HL-60 (cell line): ENCODE measurements around the gene NCOA3.

Source experiments
- DNase-seq, 2 experiments: peaks; one replicate each; pipeline ENCODE4 v3.0.0-alpha.2; 2010 to 2020; ENCODE audit warnings: low read depth in 1 of 2, low spot score in 1 of 2
- H3K27ac ChIP-seq: fragments of 250-450 bp; sonication (Bioruptor Pico); replicated peaks from 2 replicates; pipeline ENCODE4 v1.5.1; 2020; ENCODE audit warnings: mild to moderate bottlenecking, moderate library complexity
- H3K27me3 ChIP-seq: fragments of 250-450 bp; sonication (Bioruptor Pico); 2 replicates; pipeline ENCODE4 v1.5.1; 2021; ENCODE audit warnings: mild to moderate bottlenecking, moderate library complexity; ENCODE audit not compliant: insufficient read depth, poor library complexity, severe bottlenecking
- H3K4me3 ChIP-seq: replicated peaks from 2 replicates; pipeline ENCODE4 v1.5.1; 2011; ENCODE audit warnings: mild to moderate bottlenecking, control low read depth, low read length; ENCODE audit not compliant: insufficient read depth
- GABPA ChIP-seq: IDR thresholded peaks from 2 replicates; pipeline ENCODE4 v1.6.1; 2012; ENCODE audit warnings: low read depth
- POLR2AphosphoS5 ChIP-seq: IDR thresholded peaks from 2 replicates; pipeline ENCODE4 v1.6.1; 2012; ENCODE audit warnings: low read depth
- SPI1 ChIP-seq: IDR thresholded peaks from 2 replicates; pipeline ENCODE4 v1.6.1; 2012; ENCODE audit warnings: low read depth, mild to moderate bottlenecking, borderline replicate concordance
- TF ChIP-seq, protein P1 (sequence below): IDR thresholded peaks from one replicate; pipeline ENCODE4 v1.5.1; 2011; ENCODE audit warnings: low read length, control low read depth, inconsistent platforms; ENCODE audit not compliant: insufficient read depth
- TF ChIP-seq, protein P2 (sequence below): IDR thresholded peaks from 2 replicates; pipeline ENCODE4 v1.6.1; 2012; ENCODE audit warnings: low read depth; ENCODE audit not compliant: insufficient replicate concordance

The NCOA3 gene

DNA sequence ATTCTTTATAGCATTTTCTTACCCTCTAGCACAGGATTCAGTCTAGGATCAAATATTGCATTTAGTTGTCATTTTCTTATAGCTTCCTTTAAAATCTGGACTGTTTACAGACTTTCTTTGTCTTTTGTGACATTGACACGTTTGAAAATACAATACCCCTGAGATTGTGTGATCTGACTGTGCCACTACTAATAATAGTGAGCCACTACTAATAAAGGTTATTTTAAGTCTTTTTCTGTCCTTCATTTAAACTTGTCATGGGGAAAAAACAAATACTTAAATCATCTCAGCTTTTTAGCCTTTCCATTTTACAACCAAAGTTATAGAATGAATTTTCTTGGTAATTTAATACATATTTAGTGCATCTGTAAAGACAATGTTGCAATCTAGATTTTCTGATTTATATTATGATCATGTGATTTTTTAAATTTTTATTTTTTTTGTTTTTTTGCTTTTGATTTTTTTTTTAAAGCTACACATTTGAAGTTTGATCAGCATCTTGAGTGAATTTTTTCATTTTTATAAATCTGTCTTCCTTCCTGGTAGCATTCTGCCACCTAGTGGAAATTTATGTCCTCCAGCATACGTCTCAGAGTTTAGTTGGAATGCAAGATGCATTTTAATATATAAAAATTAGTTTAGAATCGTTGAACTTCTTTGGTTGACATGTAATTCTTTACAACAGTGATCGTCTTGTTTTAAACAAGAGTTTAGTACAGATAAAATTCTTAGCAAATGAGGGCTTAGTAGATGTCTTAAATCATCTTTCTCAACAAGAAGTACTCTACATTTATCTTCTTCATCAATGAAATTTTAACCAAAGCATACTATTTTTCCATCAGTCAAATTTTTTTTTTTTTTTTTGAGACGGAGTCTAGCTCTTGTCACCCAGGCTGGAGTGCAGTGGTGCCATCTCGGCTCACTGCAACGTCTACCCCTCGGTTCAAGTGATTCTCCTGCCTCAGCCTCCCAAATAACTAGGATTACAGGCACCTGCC, 119.4 kb downstream of the NCOA3 start:
- no peak overlapping the region for H3K27ac ChIP-seq
- H3K4me3 ChIP-seq: no peak overlapping the region
- TF ChIP-seq, protein P1, sequence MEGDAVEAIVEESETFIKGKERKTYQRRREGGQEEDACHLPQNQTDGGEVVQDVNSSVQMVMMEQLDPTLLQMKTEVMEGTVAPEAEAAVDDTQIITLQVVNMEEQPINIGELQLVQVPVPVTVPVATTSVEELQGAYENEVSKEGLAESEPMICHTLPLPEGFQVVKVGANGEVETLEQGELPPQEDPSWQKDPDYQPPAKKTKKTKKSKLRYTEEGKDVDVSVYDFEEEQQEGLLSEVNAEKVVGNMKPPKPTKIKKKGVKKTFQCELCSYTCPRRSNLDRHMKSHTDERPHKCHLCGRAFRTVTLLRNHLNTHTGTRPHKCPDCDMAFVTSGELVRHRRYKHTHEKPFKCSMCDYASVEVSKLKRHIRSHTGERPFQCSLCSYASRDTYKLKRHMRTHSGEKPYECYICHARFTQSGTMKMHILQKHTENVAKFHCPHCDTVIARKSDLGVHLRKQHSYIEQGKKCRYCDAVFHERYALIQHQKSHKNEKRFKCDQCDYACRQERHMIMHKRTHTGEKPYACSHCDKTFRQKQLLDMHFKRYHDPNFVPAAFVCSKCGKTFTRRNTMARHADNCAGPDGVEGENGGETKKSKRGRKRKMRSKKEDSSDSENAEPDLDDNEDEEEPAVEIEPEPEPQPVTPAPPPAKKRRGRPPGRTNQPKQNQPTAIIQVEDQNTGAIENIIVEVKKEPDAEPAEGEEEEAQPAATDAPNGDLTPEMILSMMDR: peak; percentile 61
- no peak for TF ChIP-seq GABPA
- peak; percentile 7 to 30 for DNase-seq
- H3K27me3 ChIP-seq: no peaks in the 10 kb centered on the region

DNA sequence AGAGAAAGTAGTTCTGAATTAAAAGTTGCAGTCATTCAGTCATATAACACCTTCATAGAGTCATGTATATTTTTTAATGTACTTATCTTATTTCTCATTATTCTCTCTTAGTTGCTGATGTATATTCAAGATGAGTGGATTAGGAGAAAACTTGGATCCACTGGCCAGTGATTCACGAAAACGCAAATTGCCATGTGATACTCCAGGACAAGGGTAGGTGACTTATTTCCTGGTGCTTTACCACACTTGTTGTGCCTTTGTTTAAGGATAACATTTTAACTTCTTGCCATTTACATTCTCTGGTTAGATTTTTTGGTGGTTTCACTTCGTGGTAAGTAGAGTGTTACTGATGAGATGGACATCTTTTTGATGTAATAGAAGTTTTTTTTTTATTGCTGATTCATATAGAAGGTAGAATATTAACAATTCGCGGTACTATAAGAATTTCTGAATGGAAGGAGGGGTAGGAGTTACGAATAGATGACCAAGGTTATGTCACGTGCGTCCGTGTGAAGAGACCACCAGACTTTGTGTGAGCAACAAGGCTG, 120.5 kb downstream of the NCOA3 start:
- Histone ChIP-seq H3K27me3 (no peaks in the 10 kb centered on the region), H3K27ac (no peak overlapping the region), H3K4me3 (no peak overlapping the region)
- DNase-seq: no peak
- TF ChIP-seq GABPA (no peak), POLR2AphosphoS5 (no peak), SPI1 (no peak)
- TF ChIP-seq, protein P2, sequence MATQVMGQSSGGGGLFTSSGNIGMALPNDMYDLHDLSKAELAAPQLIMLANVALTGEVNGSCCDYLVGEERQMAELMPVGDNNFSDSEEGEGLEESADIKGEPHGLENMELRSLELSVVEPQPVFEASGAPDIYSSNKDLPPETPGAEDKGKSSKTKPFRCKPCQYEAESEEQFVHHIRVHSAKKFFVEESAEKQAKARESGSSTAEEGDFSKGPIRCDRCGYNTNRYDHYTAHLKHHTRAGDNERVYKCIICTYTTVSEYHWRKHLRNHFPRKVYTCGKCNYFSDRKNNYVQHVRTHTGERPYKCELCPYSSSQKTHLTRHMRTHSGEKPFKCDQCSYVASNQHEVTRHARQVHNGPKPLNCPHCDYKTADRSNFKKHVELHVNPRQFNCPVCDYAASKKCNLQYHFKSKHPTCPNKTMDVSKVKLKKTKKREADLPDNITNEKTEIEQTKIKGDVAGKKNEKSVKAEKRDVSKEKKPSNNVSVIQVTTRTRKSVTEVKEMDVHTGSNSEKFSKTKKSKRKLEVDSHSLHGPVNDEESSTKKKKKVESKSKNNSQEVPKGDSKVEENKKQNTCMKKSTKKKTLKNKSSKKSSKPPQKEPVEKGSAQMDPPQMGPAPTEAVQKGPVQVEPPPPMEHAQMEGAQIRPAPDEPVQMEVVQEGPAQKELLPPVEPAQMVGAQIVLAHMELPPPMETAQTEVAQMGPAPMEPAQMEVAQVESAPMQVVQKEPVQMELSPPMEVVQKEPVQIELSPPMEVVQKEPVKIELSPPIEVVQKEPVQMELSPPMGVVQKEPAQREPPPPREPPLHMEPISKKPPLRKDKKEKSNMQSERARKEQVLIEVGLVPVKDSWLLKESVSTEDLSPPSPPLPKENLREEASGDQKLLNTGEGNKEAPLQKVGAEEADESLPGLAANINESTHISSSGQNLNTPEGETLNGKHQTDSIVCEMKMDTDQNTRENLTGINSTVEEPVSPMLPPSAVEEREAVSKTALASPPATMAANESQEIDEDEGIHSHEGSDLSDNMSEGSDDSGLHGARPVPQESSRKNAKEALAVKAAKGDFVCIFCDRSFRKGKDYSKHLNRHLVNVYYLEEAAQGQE: no peak
- TF ChIP-seq, protein P1: no peak

DNA sequence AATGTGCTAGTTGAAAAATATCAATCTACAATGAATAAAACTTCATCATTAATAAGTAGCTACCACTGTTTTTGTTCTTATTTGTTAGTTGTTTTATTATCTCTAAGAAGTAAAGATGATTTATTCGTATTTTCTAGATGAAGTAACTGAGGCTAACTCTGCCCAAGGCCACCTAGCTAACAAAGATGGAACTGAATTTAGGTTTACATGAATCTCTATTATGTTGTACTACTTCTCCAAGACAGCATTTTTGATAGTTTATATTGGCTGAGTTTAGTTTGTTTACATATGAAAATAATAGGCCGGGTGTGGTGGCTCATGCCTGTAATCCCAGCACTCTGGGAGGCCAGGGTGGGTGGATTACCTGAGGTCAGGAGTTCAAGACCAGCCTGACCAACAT, 121.5 kb downstream of the NCOA3 start:
- H3K27me3 ChIP-seq: no peaks in the 10 kb centered on the region
- TF ChIP-seq, protein P1: no peak
- TF ChIP-seq POLR2AphosphoS5 (no peak), SPI1 (no peak), GABPA (no peak)
- TF ChIP-seq, protein P2: no peak
- no peak for DNase-seq
- H3K27ac ChIP-seq: no peak overlapping the region
- H3K4me3 ChIP-seq: no peak overlapping the region
